HepG2 (cell line): ENCODE results near the gene STIM1. TPM values are rescaled to one million over a fixed set of nuclear protein-coding genes. Genes with fewer than 3 reads are reported as not detected.
A peak's percentile ranks its signal among the peaks of the same experiment; 100 is the strongest.

Experiments
- ARID4A ChIP-seq: sonication (generic); formaldehyde crosslinking; IDR thresholded peaks from 2 replicates; pipeline ENCODE4 v1.5.0; 2020; ENCODE audit warnings: mild to moderate bottlenecking, missing genetic modification reagents, borderline replicate concordance
- CC2D1A ChIP-seq: sonication (generic); formaldehyde crosslinking; IDR thresholded peaks from 2 replicates; pipeline ENCODE4 v1.8.1; 2023; ENCODE audit warnings: mild to moderate bottlenecking, missing genetic modification reagents
- JARID2 ChIP-seq: sonication (generic); formaldehyde crosslinking; IDR thresholded peaks from 2 replicates; pipeline ENCODE4 v1.8.1; 2023; ENCODE audit warnings: missing genetic modification reagents, inconsistent platforms; ENCODE audit not compliant: insufficient replicate concordance
- KDM3A ChIP-seq: IDR thresholded peaks from 2 replicates; pipeline ENCODE4 v1.6.1; 2018; ENCODE audit warnings: low read depth, missing compliant biosample characterization
- TBX2 ChIP-seq: sonication (generic); formaldehyde crosslinking; IDR thresholded peaks from 2 replicates; pipeline ENCODE4 v1.5.0; 2020; ENCODE audit warnings: missing genetic modification reagents, mild to moderate bottlenecking, borderline replicate concordance
- THYN1 ChIP-seq: sonication (generic); formaldehyde crosslinking; IDR thresholded peaks from 2 replicates; pipeline ENCODE4 v1.8.1; 2023; ENCODE audit warnings: low read depth, mild to moderate bottlenecking, moderate library complexity, missing genetic modification reagents, borderline replicate concordance
- ZNF597 ChIP-seq: sonication (generic); formaldehyde crosslinking; IDR thresholded peaks from 2 replicates; pipeline ENCODE4 v1.5.0; 2020; ENCODE audit warnings: missing genetic modification reagents
- polyA plus RNA-seq, 8 experiments: library from polyadenylated mRNA; depleted of rRNA in 3 of 8; stranded (reverse) in 7 of 8; unstranded in 1 of 8; fragments of >200 nt; fragmentation: Illumina TruSeq in 4 of 8; extraction: Trizol in 4 of 8; gene quantifications; 2 replicates each; pipeline versions ENCODE4 v1.2.1 to v1.2.3, GENCODE V29; 2011 to 2016; ENCODE audit warnings: low read depth in 4 of 8, missing spikeins in 1 of 8, mixed read lengths in 1 of 8; ENCODE audit not compliant: insufficient read depth in 1 of 8
- total RNA-seq, 5 experiments: library from RNA; depleted of rRNA; stranded (reverse); fragments of >200 nt; fragmentation: Illumina TruSeq; extraction: Trizol; gene quantifications; 2 replicates each; pipeline ENCODE4 v1.2.3, GENCODE V29; 2016; ENCODE audit warnings: low read depth in 1 of 5
- TF ChIP-seq, protein P1 (sequence below): IDR thresholded peaks from 2 replicates; pipeline ENCODE4 v1.6.1; 2016; ENCODE audit warnings: low read depth, borderline replicate concordance

The STIM1 gene
- total and polyA plus RNA-seq, 2 of the 13 experiments (the other 11 are each of a cell fraction or from before 2014, with no cell fraction given) = 19.2 to 28.5 TPM

DNA sequence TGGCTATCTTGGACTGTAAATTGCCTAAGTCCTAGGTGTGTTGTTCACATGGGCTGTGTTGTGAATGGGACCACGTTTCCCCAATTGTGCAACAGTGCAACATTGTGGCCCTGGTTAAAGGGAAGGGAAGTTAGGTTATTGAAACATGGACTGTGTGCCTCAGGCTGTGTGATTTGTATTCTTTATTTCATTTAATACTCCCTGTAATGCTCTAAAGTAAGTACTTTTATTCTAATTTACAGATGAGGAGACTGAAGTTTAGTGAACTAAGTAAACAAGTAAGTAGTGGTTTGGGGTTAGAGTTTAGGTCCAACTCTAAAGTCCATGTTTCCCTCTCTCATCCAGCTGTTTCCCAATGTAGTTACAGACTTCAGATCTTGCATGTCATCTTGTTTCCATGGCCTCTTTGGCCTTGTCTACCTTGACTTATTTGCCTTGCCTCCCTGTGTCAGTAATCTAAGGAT, 77.7 kb downstream of the STIM1 start (continued):
- TF ChIP-seq ZNF597 (CRISPR knock-in tag) (no peak), THYN1 (CRISPR knock-in tag) (no peak), JARID2 (CRISPR knock-in tag) (no peak), CC2D1A (no peak), KDM3A (CRISPR knock-in tag) (no peak), ARID4A (CRISPR knock-in tag) (no peak), TBX2 (CRISPR knock-in tag) (peak; percentile 56; the same call in 1 of the 2 replicates)
- TF ChIP-seq, protein P1, sequence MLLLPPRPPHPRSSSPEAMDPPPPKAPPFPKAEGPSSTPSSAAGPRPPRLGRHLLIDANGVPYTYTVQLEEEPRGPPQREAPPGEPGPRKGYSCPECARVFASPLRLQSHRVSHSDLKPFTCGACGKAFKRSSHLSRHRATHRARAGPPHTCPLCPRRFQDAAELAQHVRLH (CRISPR knock-in tag) = no peak
